Measurements from ENCODE around the gene CNNM3. TPM values are rescaled to one million over a fixed set of nuclear protein-coding genes. Genes with fewer than 3 reads are reported as not detected.

CNNM3 gene
- total RNA-seq, 2 experiments from 2014 or later: 34.6 to 34.7 TPM

- no peak for ATAC-seq (ENCODE audit: low read depth)
Measured at GRCh38 chr2:96816836-96817702, 1.0 kb downstream of the CNNM3 start.

GRCh38 chr2:96817882-96818281 is 1.8 kb downstream of the CNNM3 start:
- H3K9me3 Mint-ChIP-seq: no peaks in the 10 kb centered on the region
- H3K27ac Mint-ChIP-seq: no peak overlapping the region
- POLR2A ChIA-PET: interaction anchor here (1.6 to 2.6 kb wide), 3 partner anchors 39 to 145 kb away, joined by 6 to 12 read pairs (median 8); partner anchors contain the start of gene ANKRD39
- peak overlapping the region; percentile 81 for H3K4me3 Mint-ChIP-seq
- H3K36me3 Mint-ChIP-seq: peaks cover 15% of the 10 kb centered on the region
- no peak for ATAC-seq (ENCODE audit: low read depth)
- DNase-seq: no peak
- no peaks in the 10 kb centered on the region for H3K27me3 Mint-ChIP-seq
- peaks cover 47% of the 10 kb centered on the region for H3K4me1 Mint-ChIP-seq

More at GRCh38 chr2:96816836-96817702, 1.0 kb downstream of the CNNM3 start:
- POLR2A ChIA-PET: interaction anchor here (0.7 to 2.6 kb wide), 7 partner anchors 22 to 282 kb away, joined by 3 to 12 read pairs (median 5); partner anchors contain the start of gene ANKRD39
- Mint-ChIP-seq H3K27me3 (no peaks in the 10 kb centered on the region), H3K36me3 (peaks cover 15% of the 10 kb centered on the region), H3K4me1 (peaks cover 45% of the 10 kb centered on the region), H3K27ac (peak overlapping the region; percentile 60), H3K4me3 (peak overlapping the region; percentile 81), H3K9me3 (no peaks in the 10 kb centered on the region)
- no peak for DNase-seq

GRCh38 chr2:96819128-96819875 is 3.2 kb downstream of the CNNM3 start:
- Mint-ChIP-seq H3K27me3 (no peaks in the 10 kb centered on the region), H3K9me3 (no peaks in the 10 kb centered on the region), H3K27ac (no peak overlapping the region), H3K4me3 (no peak overlapping the region), H3K4me1 (peaks cover 47% of the 10 kb centered on the region), H3K36me3 (peaks cover 15% of the 10 kb centered on the region)
- POLR2A ChIA-PET: interaction anchor here (1.6 kb wide), 1 partner anchor 39 kb away, joined by 8 read pairs; the partner anchor contains the start of gene ANKRD39
- DNase-seq: no peak
- no peak for ATAC-seq (ENCODE audit: low read depth)

- Mint-ChIP-seq H3K4me1 (peaks cover 45% of the 10 kb centered on the region), H3K36me3 (peaks cover 15% of the 10 kb centered on the region), H3K9me3 (no peaks in the 10 kb centered on the region), H3K27me3 (no peaks in the 10 kb centered on the region), H3K4me3 (peak overlapping the region; percentile 12), H3K27ac (peak overlapping the region; percentile 7)
- DNase-seq: no peak
- no peak for ATAC-seq (ENCODE audit: low read depth)
- POLR2A ChIA-PET: interaction anchor here (0.8 kb wide), 1 partner anchor 37 kb away, joined by 3 read pairs; no protein-coding TSS in a partner anchor
Measured at GRCh38 chr2:96819876-96820511, 3.9 kb downstream of the CNNM3 start.

- DNase-seq (no peak), ATAC-seq (ENCODE audit: low read depth) (no peak)
- Mint-ChIP-seq H3K27ac (no peak overlapping the region), H3K27me3 (no peaks in the 10 kb centered on the region), H3K9me3 (no peaks in the 10 kb centered on the region), H3K4me1 (peaks cover 40% of the 10 kb centered on the region), H3K36me3 (peaks cover 15% of the 10 kb centered on the region), H3K4me3 (no peak overlapping the region)
- POLR2A ChIA-PET: interaction anchor here (0.8 kb wide), 1 partner anchor 36 kb away, joined by 3 read pairs; no protein-coding TSS in a partner anchor
Measured at GRCh38 chr2:96821113-96821675, 5.1 kb downstream of the CNNM3 start.

GRCh38 chr2:96822786-96823185 is 6.7 kb downstream of the CNNM3 start:
- Mint-ChIP-seq H3K36me3 (peaks cover 13% of the 10 kb centered on the region), H3K27me3 (no peaks in the 10 kb centered on the region), H3K4me1 (peaks cover 35% of the 10 kb centered on the region), H3K27ac (no peak overlapping the region), H3K9me3 (no peaks in the 10 kb centered on the region), H3K4me3 (no peak overlapping the region)
- DNase-seq (no peak), ATAC-seq (ENCODE audit: low read depth) (no peak)
- POLR2A ChIA-PET: interaction anchor here (1.0 kb wide), 1 partner anchor 28 kb away, joined by 3 read pairs; no protein-coding TSS in a partner anchor

GRCh38 chr2:96823198-96823597 is 7.1 kb downstream of the CNNM3 start:
- Mint-ChIP-seq H3K27me3 (no peaks in the 10 kb centered on the region), H3K4me3 (no peak overlapping the region), H3K4me1 (peaks cover 32% of the 10 kb centered on the region), H3K9me3 (no peaks in the 10 kb centered on the region), H3K36me3 (peaks cover 13% of the 10 kb centered on the region), H3K27ac (no peak overlapping the region)
- DNase-seq (no peak), ATAC-seq (ENCODE audit: low read depth) (no peak)
- POLR2A ChIA-PET: no interaction called here

- POLR2A ChIA-PET: interaction anchor here (0.6 kb wide), 1 partner anchor 44 kb away, joined by 3 read pairs; no protein-coding TSS in a partner anchor
Measured at GRCh38 chr2:96824079-96824870, 8.2 kb downstream of the CNNM3 start.

GRCh38 chr2:96825057-96825456 is 9.0 kb downstream of the CNNM3 start:
- DNase-seq (no peak), ATAC-seq (ENCODE audit: low read depth) (no peak)
- POLR2A ChIA-PET: no interaction called here
- H3K27ac Mint-ChIP-seq: no peak overlapping the region
- H3K4me3 Mint-ChIP-seq: no peak overlapping the region
- no peaks in the 10 kb centered on the region for H3K27me3 Mint-ChIP-seq
- no peaks in the 10 kb centered on the region for H3K9me3 Mint-ChIP-seq
- peaks cover 15% of the 10 kb centered on the region for H3K4me1 Mint-ChIP-seq
- peaks cover 12% of the 10 kb centered on the region for H3K36me3 Mint-ChIP-seq

More at GRCh38 chr2:96824079-96824870, 8.2 kb downstream of the CNNM3 start:
- H3K4me1 Mint-ChIP-seq: peaks cover 21% of the 10 kb centered on the region
- ATAC-seq (ENCODE audit: low read depth) (no peak), DNase-seq (no peak)
- no peaks in the 10 kb centered on the region for H3K27me3 Mint-ChIP-seq
- peaks cover 11% of the 10 kb centered on the region for H3K36me3 Mint-ChIP-seq
- H3K4me3 Mint-ChIP-seq: no peak overlapping the region
- no peaks in the 10 kb centered on the region for H3K9me3 Mint-ChIP-seq
- H3K27ac Mint-ChIP-seq: no peak overlapping the region

GRCh38 chr2:96826546-96827278 is 10.6 kb downstream of the CNNM3 start:
- POLR2A ChIA-PET: no interaction called here
- Mint-ChIP-seq H3K36me3 (peaks cover 6% of the 10 kb centered on the region), H3K4me1 (peaks cover 2% of the 10 kb centered on the region), H3K27ac (no peak overlapping the region), H3K4me3 (no peak overlapping the region), H3K9me3 (no peaks in the 10 kb centered on the region), H3K27me3 (no peaks in the 10 kb centered on the region)
- no peak for DNase-seq
- no peak for ATAC-seq (ENCODE audit: low read depth)

- H3K27me3 Mint-ChIP-seq: no peaks in the 10 kb centered on the region
- no peaks in the 10 kb centered on the region for H3K4me1 Mint-ChIP-seq
- H3K36me3 Mint-ChIP-seq: peaks cover 6% of the 10 kb centered on the region
- H3K4me3 Mint-ChIP-seq: no peak overlapping the region
- H3K27ac Mint-ChIP-seq: no peak overlapping the region
- no peaks in the 10 kb centered on the region for H3K9me3 Mint-ChIP-seq
- POLR2A ChIA-PET: no interaction called here
- no peak for ATAC-seq (ENCODE audit: low read depth)
- DNase-seq: no peak
Measured at GRCh38 chr2:96828436-96828835, 12.4 kb downstream of the CNNM3 start.

GRCh38 chr2:96828874-96829273 is 12.8 kb downstream of the CNNM3 start:
- peaks cover 6% of the 10 kb centered on the region for H3K36me3 Mint-ChIP-seq
- no peaks in the 10 kb centered on the region for H3K4me1 Mint-ChIP-seq
- ATAC-seq (ENCODE audit: low read depth): no peak
- no peaks in the 10 kb centered on the region for H3K9me3 Mint-ChIP-seq
- H3K27ac Mint-ChIP-seq: no peak overlapping the region
- no peak for DNase-seq
- no peaks in the 10 kb centered on the region for H3K27me3 Mint-ChIP-seq
- H3K4me3 Mint-ChIP-seq: no peak overlapping the region
- POLR2A ChIA-PET: no interaction called here
